ENCODE data around the gene AP3M1. TPM values are rescaled to one million over a fixed set of nuclear protein-coding genes. Genes with fewer than 3 reads are reported as not detected.

AP3M1 gene
- polyA plus RNA-seq, 2 of the 4 experiments (the other 2 are of a cell fraction): 39.0 to 83.0 TPM

GRCh38 chr10:74076961-74077360 is 73.7 kb downstream of the AP3M1 start:
- ChIA-PET POLR2A (interaction anchor here (0.8 kb wide), 1 partner anchor 21 kb away, joined by 3 read pairs; no protein-coding TSS in a partner anchor), CTCF (interaction anchor here (0.6 to 4.6 kb wide), 8 partner anchors 10 to 228 kb away, joined by 4 to 16 read pairs (median 7); partner anchors contain the start of gene VCL)
- Histone ChIP-seq H3K9me3 (no peaks in the 10 kb centered on the region), H3K4me2 (peak overlapping the region; percentile 76), H3K4me1 (peaks cover 94% of the 10 kb centered on the region), H3K27ac (peak overlapping the region; percentile 69 to 77; a peak in 5 of 6 replicates), H3K4me3 (no peak overlapping the region)
- no peak for DNase-seq (ENCODE audit: low read depth in 1 of 2, low spot score in 1 of 2)
- no peak for TF ChIP-seq RNF2 (IDR thresholded peaks at IDR 0.05; ENCODE audit: borderline replicate concordance, low read depth)
- no peak for TF ChIP-seq RFX5 (IDR thresholded peaks at IDR 0.05)
- no peak for TF ChIP-seq ELK1 (IDR thresholded peaks at IDR 0.05; ENCODE audit: low read depth, low read length)
- TF ChIP-seq EP300 (IDR thresholded peaks at IDR 0.05): no peak
- no peak for ATAC-seq
- no peak for FAIRE-seq
- 64% methylated on average over 2 of the region's 2 CpGs for WGBS (ENCODE audit: missing lambda C conversion rate)

GRCh38 chr10:74075906-74076305 is 74.7 kb downstream of the AP3M1 start:
- Histone ChIP-seq H3K27ac (peak overlapping the region; percentile 69 to 77; a peak in 4 of 6 replicates), H3K9me3 (no peaks in the 10 kb centered on the region), H3K4me1 (peaks cover 96% of the 10 kb centered on the region), H3K4me3 (no peak overlapping the region), H3K4me2 (no peak overlapping the region)
- TF ChIP-seq CEBPB (IDR thresholded peaks at IDR 0.05) (no peak), POLR2AphosphoS2 (conservative IDR thresholded peaks at IDR 0.05; ENCODE audit: low read length) (no peak), JUN (IDR thresholded peaks at IDR 0.05) (no peak), SMC3 (IDR thresholded peaks at IDR 0.05) (no peak), ESRRA (IDR thresholded peaks at IDR 0.05; ENCODE audit: borderline replicate concordance, low read length) (no peak), MAZ (IDR thresholded peaks at IDR 0.05; ENCODE audit: borderline replicate concordance, low read depth, low read length) (no peak), HEYL (CRISPR knock-in tag; IDR thresholded peaks at IDR 0.05) (no peak), MAFK (IDR thresholded peaks at IDR 0.05; ENCODE audit: partially characterized antibody) (no peak), EP300 (IDR thresholded peaks at IDR 0.05) (no peak), ZFP36 (IDR thresholded peaks at IDR 0.05; ENCODE audit: borderline replicate concordance, partially characterized antibody) (no peak), RCOR1 (IDR thresholded peaks at IDR 0.05; ENCODE audit: low read depth, low read length) (no peak)
- POLR2A ChIA-PET: no interaction called here
- no peak for ATAC-seq
- FAIRE-seq: no peak
- CTCF ChIA-PET: interaction anchor here (0.7 to 4.6 kb wide), 11 partner anchors 12 to 196 kb away, joined by 3 to 16 read pairs (median 6); partner anchors contain the start of gene VCL
- WGBS (ENCODE audit: missing lambda C conversion rate): 90% methylated on average over 5 of the region's 5 CpGs
- no peak for DNase-seq (ENCODE audit: low read depth in 1 of 2, low spot score in 1 of 2)

- ATAC-seq (peak; percentile 77 to 91), FAIRE-seq (no peak), DNase-seq (ENCODE audit: low read depth in 1 of 2, low spot score in 1 of 2) (peak; percentile 43 to 63)
- H3K27ac ChIP-seq: peak overlapping the region; percentile 77 to 86
- ChIA-PET POLR2A (interaction anchor here (1.1 to 1.6 kb wide), 2 partner anchors 30 to 75 kb away, joined by 3 to 4 read pairs; partner anchors contain the start of gene VCL), CTCF (interaction anchor here (0.6 to 4.6 kb wide), 4 partner anchors 10 to 193 kb away, joined by 3 to 27 read pairs (median 3); no protein-coding TSS in a partner anchor)
- TF ChIP-seq TFCP2L1 (CRISPR knock-in tag; IDR thresholded peaks at IDR 0.05) (no peak), GATA3 (IDR thresholded peaks at IDR 0.05; ENCODE audit: borderline replicate concordance) (no peak), ESRRA (IDR thresholded peaks at IDR 0.05; ENCODE audit: borderline replicate concordance, low read length) (no peak), CEBPB (IDR thresholded peaks at IDR 0.05) (peak; percentile 45 to 63; a peak in 2 of 4 replicates), PBX3 (IDR thresholded peaks at IDR 0.05) (no peak), SMC3 (IDR thresholded peaks at IDR 0.05) (no peak), CHD4 (IDR thresholded peaks at IDR 0.05; ENCODE audit: borderline replicate concordance) (no peak), E2F6 (IDR thresholded peaks at IDR 0.05; ENCODE audit: borderline replicate concordance, low read depth) (no peak), FOSL2 (IDR thresholded peaks at IDR 0.05) (peak; percentile 43; the same call in 1 of the 2 replicates), FOSL2 (CRISPR knock-in tag; IDR thresholded peaks at IDR 0.05) (peak; percentile 66), JUNB (IDR thresholded peaks at IDR 0.05) (peak; percentile 61), CBX2 (IDR thresholded peaks at IDR 0.05; ENCODE audit: borderline replicate concordance, low read depth) (no peak), HOXB5 (CRISPR knock-in tag; IDR thresholded peaks at IDR 0.05) (no peak), BCL3 (IDR thresholded peaks at IDR 0.05) (no peak), TP53 (CRISPR knock-in tag; IDR thresholded peaks at IDR 0.05) (no peak)
- peaks cover 96% of the 10 kb centered on the region for H3K4me1 ChIP-seq
- H3K4me3 ChIP-seq: no peak overlapping the region
- H3K9me3 ChIP-seq: no peaks in the 10 kb centered on the region
- peak overlapping the region; percentile 46 for H3K4me2 ChIP-seq
- 9% methylated on average over 6 of the region's 6 CpGs for whole genome bisulfite sequencing (ENCODE audit: missing lambda C conversion rate)
These were observed 78.1 kb downstream of the AP3M1 start for GRCh38 chr10:74072503-74072902.
